Smooth muscle cell of bladder (primary cell): ENCODE measurements around the gene CHD2. TPM values are rescaled to one million over a fixed set of nuclear protein-coding genes. Genes with fewer than 3 reads are reported as not detected.

ENCODE experiments used
- total RNA-seq: library from RNA; depleted of rRNA; stranded (reverse); fragments of >200 nt; gene quantifications from 2 replicates; pipeline ENCODE4 v1.2.3, GENCODE V29; 2014

Gene CHD2
- 60.7 and 73.9 TPM in 2 replicates for total RNA-seq

DNA sequence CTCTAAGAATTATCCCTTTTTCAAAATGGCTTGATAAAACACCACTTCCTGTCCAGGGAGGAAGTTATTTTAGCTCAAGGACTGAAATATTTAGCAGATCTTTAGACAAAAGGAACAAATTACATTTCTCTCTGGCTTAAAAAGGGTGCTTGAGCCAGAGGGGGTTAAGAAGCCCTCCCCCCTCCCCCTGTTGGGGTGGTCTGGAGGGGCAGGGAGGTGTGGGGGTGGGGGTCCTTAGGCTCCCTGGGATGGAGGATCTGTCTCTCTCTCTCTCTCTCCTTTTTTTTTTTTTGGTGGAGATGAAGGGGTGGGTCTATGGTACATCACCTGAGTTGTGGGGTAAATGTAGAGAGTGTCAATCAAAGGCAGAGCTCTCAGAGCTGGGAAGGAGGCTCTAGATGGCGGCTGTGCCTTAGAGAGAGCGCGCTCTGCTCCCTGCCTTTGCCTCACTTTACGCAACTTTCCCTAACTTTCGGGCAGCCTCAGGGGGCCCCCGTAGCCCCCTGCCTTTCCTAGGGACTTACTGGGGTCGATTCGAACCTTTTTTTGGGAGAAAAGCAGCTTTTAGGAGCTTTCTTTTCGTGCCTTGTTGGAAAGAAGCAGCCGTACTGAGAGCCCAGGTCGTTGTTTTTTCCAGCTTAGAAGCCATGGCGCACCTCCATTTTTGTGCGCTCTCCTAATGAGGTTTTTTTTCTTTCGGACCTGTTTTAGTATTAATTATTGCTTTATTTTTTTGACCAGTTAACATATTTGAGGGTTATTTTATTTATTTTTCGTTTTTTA lies at the start of gene CHD2:
CHD2 (plus strand) TSS at position 377 of the 783 bp plus-strand sequence. CDS start 914 bp downstream, outside the sequence.

Other genes with a start within 250 kb of the CHD2 start
- gene FAM174B, start 244.5 kb upstream of the CHD2 start, total RNA-seq: 1.4 and 2.1 TPM in 2 replicates
- gene RGMA, start 188.9 kb downstream of the CHD2 start, total RNA-seq: 0.28 and 0.46 TPM in 2 replicates